ENCODE data around the gene PXK. TPM values are rescaled to one million over a fixed set of nuclear protein-coding genes. Genes with fewer than 3 reads are reported as not detected.

The PXK gene
- total RNA-seq, 1 donor from 2014 or later, result 47.6 TPM

GRCh38 chr3:58299839-58300516 lies 32.7 kb upstream of the PXK start:
- Mint-ChIP-seq H3K27ac (no peak overlapping the region), H3K27me3 (ENCODE audit: low read depth) (no peaks in the 10 kb centered on the region), H3K9me3 (peaks cover 5% of the 10 kb centered on the region), H3K36me3 (ENCODE audit: low read depth) (no peaks in the 10 kb centered on the region), H3K4me1 (ENCODE audit: low read depth) (peaks cover under 1% of the 10 kb centered on the region), H3K4me3 (ENCODE audit: low read depth) (no peak overlapping the region)
- DNase-seq (ENCODE audit: low spot score), result no peak
- intact Hi-C loops (cut with micrococcal nuclease), result loop anchor here (1.0 kb wide), 1 partner anchor 113 kb away; no protein-coding TSS in a partner anchor

- Mint-ChIP-seq H3K4me3 (ENCODE audit: low read depth) (peak within 1 kb of the TSS; percentile 91), H3K4me1 (ENCODE audit: low read depth) (peaks cover 23% of the 10 kb centered on the region), H3K36me3 (ENCODE audit: low read depth) (peaks cover 34% of the 10 kb centered on the region), H3K27ac (peak within 1 kb of the TSS; percentile 100), H3K27me3 (ENCODE audit: low read depth) (no peaks in the 10 kb centered on the region), H3K9me3 (peaks cover 5% of the 10 kb centered on the region)
- peak; percentile 97 for DNase-seq (ENCODE audit: low spot score)
- intact Hi-C loops (cut with micrococcal nuclease), result loop anchor here (1.0 to 5.0 kb wide), 6 partner anchors 45 to 324 kb away; partner anchors contain the start of genes ABHD6 and PDHB
Measured at GRCh38 chr3:58305882-58306711, 26.6 kb upstream of the PXK start, which contains the start of the genes HTD2 and RPP14. Gene HTD2 (plus strand): TSS chr3:58306520. CDS start chr3:58317614, 11,094 bp downstream. Gene RPP14 (plus strand): TSS chr3:58306245. CDS start chr3:58310330, 4,085 bp downstream.

GRCh38 chr3:58307639-58308215 lies 25.0 kb upstream of the PXK start:
- Mint-ChIP-seq H3K27me3 (ENCODE audit: low read depth) (no peaks in the 10 kb centered on the region), H3K27ac (peak overlapping the region; percentile 100), H3K9me3 (no peaks in the 10 kb centered on the region), H3K4me1 (ENCODE audit: low read depth) (peaks cover 23% of the 10 kb centered on the region), H3K4me3 (ENCODE audit: low read depth) (peak overlapping the region; percentile 91), H3K36me3 (ENCODE audit: low read depth) (peaks cover 47% of the 10 kb centered on the region)
- peak; percentile 20 for DNase-seq (ENCODE audit: low spot score)
- intact Hi-C loops (cut with micrococcal nuclease), result loop anchor here (1.0 to 5.0 kb wide), 4 partner anchors 47 to 225 kb away; no protein-coding TSS in a partner anchor

- DNase-seq (ENCODE audit: low spot score), result no peak
- Mint-ChIP-seq H3K9me3 (no peaks in the 10 kb centered on the region), H3K27ac (peak overlapping the region; percentile 49), H3K4me3 (ENCODE audit: low read depth) (peak overlapping the region; percentile 91), H3K4me1 (ENCODE audit: low read depth) (peaks cover 23% of the 10 kb centered on the region), H3K27me3 (ENCODE audit: low read depth) (no peaks in the 10 kb centered on the region), H3K36me3 (ENCODE audit: low read depth) (peaks cover 55% of the 10 kb centered on the region)
- intact Hi-C loops (cut with micrococcal nuclease), result loop anchor here (5.0 kb wide), 1 partner anchor 104 kb away; no protein-coding TSS in a partner anchor
Measured at GRCh38 chr3:58308728-58309127, 24.0 kb upstream of the PXK start.

GRCh38 chr3:58317811-58318210 lies 14.9 kb upstream of the PXK start:
- Mint-ChIP-seq H3K36me3 (ENCODE audit: low read depth) (peaks cover 58% of the 10 kb centered on the region), H3K4me3 (ENCODE audit: low read depth) (no peak overlapping the region), H3K4me1 (ENCODE audit: low read depth) (peaks cover 9% of the 10 kb centered on the region), H3K27me3 (ENCODE audit: low read depth) (no peaks in the 10 kb centered on the region), H3K27ac (no peak overlapping the region), H3K9me3 (no peaks in the 10 kb centered on the region)
- intact Hi-C loops (cut with micrococcal nuclease), result no loop called here
- no peak for DNase-seq (ENCODE audit: low spot score)

- Mint-ChIP-seq H3K27me3 (ENCODE audit: low read depth) (no peaks in the 10 kb centered on the region), H3K4me1 (ENCODE audit: low read depth) (peaks cover 38% of the 10 kb centered on the region), H3K36me3 (ENCODE audit: low read depth) (peaks cover 28% of the 10 kb centered on the region), H3K27ac (no peak overlapping the region), H3K9me3 (no peaks in the 10 kb centered on the region), H3K4me3 (ENCODE audit: low read depth) (no peak overlapping the region)
- no peak for DNase-seq (ENCODE audit: low spot score)
- intact Hi-C loops (cut with micrococcal nuclease), result loop anchor here (1.0 to 5.0 kb wide), 4 partner anchors 93 to 311 kb away; partner anchors contain the start of gene KCTD6
Measured at GRCh38 chr3:58321791-58322190, 10.9 kb upstream of the PXK start.

- Mint-ChIP-seq H3K4me3 (ENCODE audit: low read depth) (no peak overlapping the region), H3K27me3 (ENCODE audit: low read depth) (no peaks in the 10 kb centered on the region), H3K27ac (peak overlapping the region; percentile 93)
Measured at GRCh38 chr3:58322793-58323192, 9.9 kb upstream of the PXK start.

GRCh38 chr3:58323529-58324390 lies 8.9 kb upstream of the PXK start:
- Mint-ChIP-seq H3K9me3 (no peaks in the 10 kb centered on the region), H3K4me1 (ENCODE audit: low read depth) (peaks cover 38% of the 10 kb centered on the region), H3K36me3 (ENCODE audit: low read depth) (peaks cover 11% of the 10 kb centered on the region), H3K27me3 (ENCODE audit: low read depth) (no peaks in the 10 kb centered on the region), H3K4me3 (ENCODE audit: low read depth) (peak overlapping the region; percentile 4), H3K27ac (peak overlapping the region; percentile 93)
- DNase-seq (ENCODE audit: low spot score), result no peak
- intact Hi-C loops (cut with micrococcal nuclease), result loop anchor here (1.0 to 5.0 kb wide), 5 partner anchors 9 to 309 kb away; partner anchors contain the start of genes KCTD6, PDHB and PXK

More at GRCh38 chr3:58322793-58323192, 9.9 kb upstream of the PXK start:
- H3K9me3 Mint-ChIP-seq, result no peaks in the 10 kb centered on the region
- peaks cover 18% of the 10 kb centered on the region for H3K36me3 Mint-ChIP-seq (ENCODE audit: low read depth)
- DNase-seq (ENCODE audit: low spot score), result no peak
- intact Hi-C loops (cut with micrococcal nuclease), result loop anchor here (1.0 to 5.0 kb wide), 3 partner anchors 36 to 310 kb away; partner anchors contain the start of gene KCTD6
- peaks cover 38% of the 10 kb centered on the region for H3K4me1 Mint-ChIP-seq (ENCODE audit: low read depth)

- H3K9me3 Mint-ChIP-seq, result no peaks in the 10 kb centered on the region
- peaks cover 6% of the 10 kb centered on the region for H3K36me3 Mint-ChIP-seq (ENCODE audit: low read depth)
- peaks cover 39% of the 10 kb centered on the region for H3K4me1 Mint-ChIP-seq (ENCODE audit: low read depth)
- no peaks in the 10 kb centered on the region for H3K27me3 Mint-ChIP-seq (ENCODE audit: low read depth)
- intact Hi-C loops (cut with micrococcal nuclease), result loop anchor here (1.0 to 5.0 kb wide), 4 partner anchors 8 to 308 kb away; partner anchors contain the start of genes KCTD6, PDHB and PXK
- peak overlapping the region; percentile 50 for H3K4me3 Mint-ChIP-seq (ENCODE audit: low read depth)
- peak overlapping the region; percentile 93 for H3K27ac Mint-ChIP-seq
- no peak for DNase-seq (ENCODE audit: low spot score)
Measured at GRCh38 chr3:58324391-58325390, 8.0 kb upstream of the PXK start.

- Mint-ChIP-seq H3K36me3 (ENCODE audit: low read depth) (peaks cover 6% of the 10 kb centered on the region), H3K4me1 (ENCODE audit: low read depth) (peaks cover 42% of the 10 kb centered on the region), H3K9me3 (no peaks in the 10 kb centered on the region), H3K27ac (peak overlapping the region; percentile 93), H3K27me3 (ENCODE audit: low read depth) (no peaks in the 10 kb centered on the region), H3K4me3 (ENCODE audit: low read depth) (no peak overlapping the region)
- intact Hi-C loops (cut with micrococcal nuclease), result no loop called here
- DNase-seq (ENCODE audit: low spot score), result no peak
Measured at GRCh38 chr3:58325525-58325992, 7.1 kb upstream of the PXK start.
